Esophagus muscularis mucosa (tissue), 3 donors: ENCODE data around the gene CMTM5.

Experiments
- POLR2A ChIP-seq: fragments of 450-650 bp; IDR thresholded peaks from one replicate; pipeline ENCODE4 v1.6.1; 2017; ENCODE audit warnings: antibody characterized with exemption, moderate library complexity, mild to moderate bottlenecking, low read depth
- POLR2AphosphoS5 ChIP-seq, 2 donors: sonication (generic); formaldehyde crosslinking; IDR thresholded peaks; one replicate each; pipeline ENCODE4 v1.6.1; 2017; ENCODE audit warnings: antibody characterized with exemption in 2 of 2
- TF ChIP-seq, protein P1 (sequence below), 3 experiments: fragments of 200-600 bp in 2 of 3; fragments of 450-650 bp in 1 of 3; sonication (generic) in 2 of 3; IDR thresholded peaks; one replicate each; pipeline ENCODE4 v1.5.1; 2017 to 2019; ENCODE audit warnings: antibody characterized with exemption in 3 of 3, mild to moderate bottlenecking in 2 of 3, moderate library complexity in 1 of 3

GRCh38 chr14:23386999-23387398 lies 10.2 kb downstream of the CMTM5 start:
- TF ChIP-seq, protein P1, sequence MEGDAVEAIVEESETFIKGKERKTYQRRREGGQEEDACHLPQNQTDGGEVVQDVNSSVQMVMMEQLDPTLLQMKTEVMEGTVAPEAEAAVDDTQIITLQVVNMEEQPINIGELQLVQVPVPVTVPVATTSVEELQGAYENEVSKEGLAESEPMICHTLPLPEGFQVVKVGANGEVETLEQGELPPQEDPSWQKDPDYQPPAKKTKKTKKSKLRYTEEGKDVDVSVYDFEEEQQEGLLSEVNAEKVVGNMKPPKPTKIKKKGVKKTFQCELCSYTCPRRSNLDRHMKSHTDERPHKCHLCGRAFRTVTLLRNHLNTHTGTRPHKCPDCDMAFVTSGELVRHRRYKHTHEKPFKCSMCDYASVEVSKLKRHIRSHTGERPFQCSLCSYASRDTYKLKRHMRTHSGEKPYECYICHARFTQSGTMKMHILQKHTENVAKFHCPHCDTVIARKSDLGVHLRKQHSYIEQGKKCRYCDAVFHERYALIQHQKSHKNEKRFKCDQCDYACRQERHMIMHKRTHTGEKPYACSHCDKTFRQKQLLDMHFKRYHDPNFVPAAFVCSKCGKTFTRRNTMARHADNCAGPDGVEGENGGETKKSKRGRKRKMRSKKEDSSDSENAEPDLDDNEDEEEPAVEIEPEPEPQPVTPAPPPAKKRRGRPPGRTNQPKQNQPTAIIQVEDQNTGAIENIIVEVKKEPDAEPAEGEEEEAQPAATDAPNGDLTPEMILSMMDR (IDR thresholded peaks at IDR 0.05), result no peak
- TF ChIP-seq POLR2A (no peak), POLR2AphosphoS5 (IDR thresholded peaks at IDR 0.05) (no peak)
